H1 (cell line): ENCODE results near the gene TRABD2B. TPM values are rescaled to one million over a fixed set of nuclear protein-coding genes. Genes with fewer than 3 reads are reported as not detected.

Source experiments
- CTCF ChIA-PET: fragments of 300-600 bp; sonication (Branson Sonifier 250); formaldehyde crosslinking; loops from one replicate; lab custom pipeline; 2021; ENCODE audit not compliant: partially characterized antibody; lab: Charles Lee
- POLR2A ChIA-PET: fragments of 300-600 bp; sonication (Branson Sonifier 250); formaldehyde crosslinking; loops from one replicate; lab custom pipeline; 2021; ENCODE audit warnings: inconsistent platforms; ENCODE audit not compliant: partially characterized antibody; lab: Charles Lee
- DNase-seq, 2 experiments: peaks; one replicate each; pipeline versions ENCODE4 v3.0.0 to v3.0.0-alpha.2; 2010 to 2022; ENCODE audit warnings: low spot score in 2 of 2, low read depth in 1 of 2, mixed read lengths in 1 of 2
- FAIRE-seq: peaks from 2 replicates; lab custom pipeline; 2011; peaks lifted over from hg19 to GRCh38; lab: Jason Lieb, UNC
- H2AFZ ChIP-seq: 2 replicates; pipeline ENCODE4 v1.8.1; 2012; ENCODE audit warnings: low read length, inconsistent platforms
- H2AK5ac ChIP-seq: 2 replicates; pipeline ENCODE4 v1.6.1; 2013; ENCODE audit warnings: low read depth, low read length
- H2BK120ac ChIP-seq: replicated peaks from 2 replicates; pipeline ENCODE3; 2013; ENCODE audit warnings: low read depth, low read length, inconsistent platforms
- H2BK12ac ChIP-seq: 2 replicates; pipeline ENCODE4 v1.6.1; 2013; ENCODE audit warnings: low read depth, low read length
- H2BK15ac ChIP-seq: 2 replicates; pipeline ENCODE4 v1.6.1; 2013; ENCODE audit warnings: low read length
- H2BK20ac ChIP-seq: 2 replicates; pipeline ENCODE4 v1.6.1; 2013; ENCODE audit warnings: low read length
- H2BK5ac ChIP-seq: 2 replicates; pipeline ENCODE4 v1.6.1; 2013; ENCODE audit warnings: low read depth, low read length
- H3K14ac ChIP-seq: 2 replicates; pipeline ENCODE4 v1.6.1; 2013; ENCODE audit warnings: inconsistent platforms; ENCODE audit not compliant: insufficient read length
- H3K18ac ChIP-seq: 2 replicates; pipeline ENCODE4 v1.6.1; 2013; ENCODE audit warnings: low read length; ENCODE audit errors: extremely low read depth
- H3K23ac ChIP-seq: 2 replicates; pipeline ENCODE4 v1.6.1; 2013; ENCODE audit warnings: inconsistent platforms; ENCODE audit not compliant: insufficient read length
- H3K23me2 ChIP-seq: 2 replicates; pipeline ENCODE4 v1.6.1; 2013; ENCODE audit warnings: low read depth, low read length
- H3K27ac ChIP-seq: 2 replicates; pipeline ENCODE4 v1.6.1; 2011; ENCODE audit warnings: low read depth, low read length, inconsistent platforms
- H3K27me3 ChIP-seq, 4 experiments: replicated peaks in 1 of 4; 1 replicate in 1 of 4; 2 replicates in 3 of 4; pipeline versions ENCODE4 v1.6.1 to v1.8.1; 2011 to 2013; ENCODE audit warnings: low read length in 3 of 4, mild to moderate bottlenecking in 3 of 4, inconsistent platforms in 2 of 4, mixed read lengths in 2 of 4, moderate library complexity in 1 of 4; ENCODE audit not compliant: control insufficient read depth in 3 of 4, insufficient read depth in 3 of 4; ENCODE audit errors: extremely low read depth in 1 of 4
- H3K36me3 ChIP-seq, 4 experiments: 2 replicates each; pipeline versions ENCODE4 v1.6.1 to v1.8.1; 2011 to 2013; ENCODE audit warnings: mild to moderate bottlenecking in 4 of 4, low read length in 3 of 4, moderate library complexity in 2 of 4, control low read depth in 1 of 4, inconsistent platforms in 1 of 4; ENCODE audit not compliant: insufficient read depth in 4 of 4, control insufficient read depth in 2 of 4
- H3K4ac ChIP-seq: replicated peaks from 2 replicates; pipeline ENCODE3; 2013; ENCODE audit warnings: low read length, low read depth, mixed read lengths, inconsistent platforms; ENCODE audit not compliant: insufficient read length
- H3K4me1 ChIP-seq, 4 experiments: replicated peaks in 1 of 4; 1 replicate in 1 of 4; 2 replicates in 3 of 4; pipeline versions ENCODE4 v1.6.1 to v1.8.1; 2011 to 2013; ENCODE audit warnings: low read length in 3 of 4, inconsistent platforms in 2 of 4, mixed read lengths in 1 of 4; ENCODE audit not compliant: insufficient read depth in 4 of 4, control insufficient read depth in 3 of 4
- H3K4me2 ChIP-seq, 2 experiments: 2 replicates each; pipeline versions ENCODE4 v1.6.1 to v1.8.1; 2011 to 2013; ENCODE audit warnings: low read depth in 2 of 2, low read length in 2 of 2, control low read depth in 1 of 2, inconsistent platforms in 1 of 2, mild to moderate bottlenecking in 1 of 2; ENCODE audit not compliant: insufficient read depth in 1 of 2
- H3K4me3 ChIP-seq, 4 experiments: fragments of 200-600, 300-600 bp in 1 of 4; sonication (generic), shearing (Covaris generic), sonication (Bioruptor Twin) in 1 of 4; 2 replicates each; pipeline versions ENCODE4 v1.5.1 to v1.8.1; 2011 to 2016; ENCODE audit warnings: low read length in 4 of 4, low read depth in 3 of 4, control low read depth in 2 of 4, inconsistent platforms in 2 of 4, mild to moderate bottlenecking in 2 of 4, mixed read lengths in 1 of 4, moderate library complexity in 1 of 4; ENCODE audit not compliant: insufficient read depth in 2 of 4; ENCODE audit errors: extremely low read depth in 1 of 4
- H3K56ac ChIP-seq: replicated peaks from 2 replicates; pipeline ENCODE3; 2013; ENCODE audit warnings: low read depth, mild to moderate bottlenecking, mixed read lengths, low read length, inconsistent platforms; ENCODE audit not compliant: insufficient read length
- H3K79me1 ChIP-seq: 2 replicates; pipeline ENCODE4 v1.6.1; 2013; ENCODE audit warnings: low read depth, low read length, control low read depth
- H3K79me2 ChIP-seq, 2 experiments: 2 replicates each; pipeline versions ENCODE4 v1.6.1 to v1.8.1; 2012 to 2013; ENCODE audit warnings: low read length in 2 of 2, mild to moderate bottlenecking in 2 of 2, inconsistent platforms in 1 of 2; ENCODE audit not compliant: insufficient read depth in 2 of 2, control insufficient read depth in 1 of 2
- H3K9ac ChIP-seq, 4 experiments: replicated peaks in 1 of 4; 1 replicate in 1 of 4; 2 replicates in 3 of 4; pipeline versions ENCODE4 v1.6.1 to v1.8.1; 2011 to 2013; ENCODE audit warnings: low read depth in 3 of 4, low read length in 3 of 4, control low read depth in 2 of 4, mild to moderate bottlenecking in 2 of 4, moderate library complexity in 2 of 4, inconsistent platforms in 1 of 4; ENCODE audit errors: extremely low read depth in 1 of 4
- H3K9me3 ChIP-seq, 2 experiments: 2 replicates each; pipeline versions ENCODE4 v1.6.1 to v1.8.1; 2012 to 2013; ENCODE audit warnings: mild to moderate bottlenecking in 2 of 2, moderate library complexity in 2 of 2, control low read depth in 1 of 2, inconsistent platforms in 1 of 2, low read depth in 1 of 2, low read length in 1 of 2, mixed read lengths in 1 of 2; ENCODE audit not compliant: insufficient read depth in 2 of 2
- H4K20me1 ChIP-seq, 2 experiments: replicated peaks in 1 of 2; 2 replicates each; pipeline versions ENCODE3 to v1.8.1; 2011 to 2013; ENCODE audit warnings: inconsistent platforms in 2 of 2, low read length in 2 of 2, mild to moderate bottlenecking in 1 of 2; ENCODE audit not compliant: insufficient read depth in 2 of 2, control insufficient read depth in 1 of 2
- H4K5ac ChIP-seq: 2 replicates; pipeline ENCODE4 v1.6.1; 2013; ENCODE audit warnings: low read length, low read depth, mixed read lengths, inconsistent platforms; ENCODE audit not compliant: insufficient read length
- H4K8ac ChIP-seq: 2 replicates; pipeline ENCODE4 v1.8.0; 2013; ENCODE audit warnings: mild to moderate bottlenecking, moderate library complexity, low read length, inconsistent platforms; ENCODE audit not compliant: insufficient read depth; ENCODE audit errors: extremely low read depth
- H4K91ac ChIP-seq: replicated peaks from 2 replicates; pipeline ENCODE3; 2013; ENCODE audit warnings: low read length, mixed read lengths, inconsistent platforms; ENCODE audit not compliant: insufficient read length
- RXRA ChIP-seq: IDR thresholded peaks from 2 replicates; pipeline ENCODE4 v1.6.1; 2011; ENCODE audit warnings: low read depth, mild to moderate bottlenecking, low read length, moderate library complexity; ENCODE audit not compliant: insufficient read depth
- SUZ12 ChIP-seq: fragments of 200-600 bp; sonication (generic); IDR thresholded peaks from 2 replicates; pipeline ENCODE4 v1.6.1; 2012; ENCODE audit warnings: mild to moderate bottlenecking, inconsistent platforms, low read length, moderate library complexity, mixed read lengths
- WGBS, 2 experiments: shearing (Covaris generic) in 1 of 2; methylation state at CpG; one replicate each; pipeline versions ENCODE4 v1.1.6 to v1.1.7; 2013 to 2015; ENCODE audit warnings: low lambda C conversion rate in 2 of 2, mixed read lengths in 2 of 2, inconsistent platforms in 1 of 2, low coverage in 1 of 2, missing lambda C conversion rate in 1 of 2; ENCODE audit not compliant: insufficient replicate concordance in 2 of 2, insufficient coverage in 1 of 2, insufficient read length in 1 of 2; ENCODE audit errors: extremely low coverage in 1 of 2, missing lambda C conversion rate in 1 of 2; 5-methylcytosine and 5-hydroxymethylcytosine counted together
- polyA plus RNA-seq, 7 experiments: library from polyadenylated mRNA; depleted of rRNA in 3 of 7; stranded (reverse) in 5 of 7; unstranded in 2 of 7; fragments of >200 nt in 5 of 7; fragments of 200-250 nt in 2 of 7; gene quantifications; 1 replicate in 5 of 7; 2 replicates in 1 of 7; 4 replicates in 1 of 7; pipeline versions ENCODE4 v1.2.1 to v1.2.3, GENCODE V29; 2011 to 2013; ENCODE audit warnings: missing spikeins in 2 of 7, mixed read lengths in 2 of 7
- total RNA-seq: library from RNA; stranded (reverse); fragmentation: NEBNext Ultra II Directional; extraction: Animal tissue kit (Norgen Biotek cat#: 25700); gene quantifications from 2 replicates; pipeline ENCODE4 v1.2.1, GENCODE V29; 2021

Gene TRABD2B
- total and polyA plus RNA-seq, 2 of the 8 experiments (the other 6 are each of a cell fraction or from before 2014, with no cell fraction given): 0.95 to 3.4 TPM

GRCh38 chr1:47785118-47785517 is 212.1 kb downstream of the TRABD2B start:
- Histone ChIP-seq H2AK5ac (no peak overlapping the region), H3K4me1 (peaks cover 0 to 3% (median 0%) of the 10 kb centered on the region in 4 experiments; a peak in 3 of 7 replicates), H4K5ac (no peak overlapping the region), H3K4me3 (no peak overlapping the region), H3K4me2 (no peak overlapping the region), H3K79me1 (no peaks in the 10 kb centered on the region), H4K91ac (no peak overlapping the region), H2BK5ac (no peak overlapping the region), H3K23me2 (0 out of 2 replicates have a peak, but pooled peaks cover 2% of the 10 kb centered on the region), H3K18ac (no peak overlapping the region), H2AFZ (no peak overlapping the region), H2BK20ac (no peak overlapping the region), H2BK12ac (no peak overlapping the region), H4K20me1 (no peaks in the 10 kb centered on the region), H3K23ac (no peak overlapping the region), H3K9me3 (no peaks in the 10 kb centered on the region), H2BK15ac (no peak overlapping the region), H4K8ac (no peak overlapping the region), H3K56ac (no peak overlapping the region), H3K79me2 (no peaks in the 10 kb centered on the region), H3K14ac (no peak overlapping the region), H3K9ac (no peak overlapping the region), H3K27me3 (no peaks in the 10 kb centered on the region), H2BK120ac (no peak overlapping the region)
- ChIA-PET CTCF (interaction anchor here (0.7 to 3.9 kb wide), 48 partner anchors 9 to 443 kb away, joined by 3 to 30 read pairs (median 4); no protein-coding TSS in a partner anchor), POLR2A (no interaction called here)
- DNase-seq: no peak
- 84% methylated on average over 4 of the region's 4 CpGs; no CpG with 5 or more reads in 1 of the 2 experiments for WGBS, 2 experiments
- FAIRE-seq: no peak
- no peak for TF ChIP-seq RXRA
- no peak for TF ChIP-seq SUZ12
- TF ChIP-seq, all 59 proteins: peak for 0
- Histone ChIP-seq H3K4ac (no peak overlapping the region), H3K27ac (no peak overlapping the region), H3K36me3 (no peaks in the 10 kb centered on the region)
